NCI-H748 treated with DMSO at 0.1 percent for 48 hours (cell line): Measurements from ENCODE around the gene ITGB5.

ENCODE experiments used
- DNase-seq: peaks from one replicate; lab custom pipeline; 2025; lab: John Stamatoyannopoulos, UW

ITGB5 gene

GRCh38 chr3:124860599-124860998 is 26.6 kb downstream of the ITGB5 start:
- DNase-seq, result no peak

GRCh38 chr3:124859025-124859424 is 28.1 kb downstream of the ITGB5 start:
- DNase-seq, result no peak

- no peak for DNase-seq
Observed at GRCh38 chr3:124858275-124858674, 28.9 kb downstream of the ITGB5 start.

GRCh38 chr3:124856677-124857076 is 30.5 kb downstream of the ITGB5 start:
- no peak for DNase-seq

- no peak for DNase-seq
Observed at GRCh38 chr3:124854009-124854408, 33.2 kb downstream of the ITGB5 start.

GRCh38 chr3:124853446-124853845 is 33.7 kb downstream of the ITGB5 start:
- no peak for DNase-seq

- no peak for DNase-seq
Observed at GRCh38 chr3:124851905-124852304, 35.3 kb downstream of the ITGB5 start.

- DNase-seq, result no peak
Observed at GRCh38 chr3:124851136-124851535, 36.0 kb downstream of the ITGB5 start.

GRCh38 chr3:124850633-124851032 is 36.5 kb downstream of the ITGB5 start:
- DNase-seq, result no peak

GRCh38 chr3:124850212-124850611 is 37.0 kb downstream of the ITGB5 start:
- no peak for DNase-seq

- no peak for DNase-seq
Observed at GRCh38 chr3:124848300-124848699, 38.9 kb downstream of the ITGB5 start.

- DNase-seq, result no peak
Observed at GRCh38 chr3:124847863-124848262, 39.3 kb downstream of the ITGB5 start.

GRCh38 chr3:124847051-124847450 is 40.1 kb downstream of the ITGB5 start:
- no peak for DNase-seq

GRCh38 chr3:124846189-124846588 is 41.0 kb downstream of the ITGB5 start:
- no peak for DNase-seq

- DNase-seq, result no peak
Observed at GRCh38 chr3:124845406-124845805, 41.8 kb downstream of the ITGB5 start.

GRCh38 chr3:124843506-124844177 is 43.5 kb downstream of the ITGB5 start:
- DNase-seq, result no peak

- no peak for DNase-seq
Observed at GRCh38 chr3:124843047-124843446, 44.1 kb downstream of the ITGB5 start.

GRCh38 chr3:124841517-124841916 is 45.6 kb downstream of the ITGB5 start:
- no peak for DNase-seq

GRCh38 chr3:124840331-124840730 is 46.8 kb downstream of the ITGB5 start:
- DNase-seq, result no peak

- DNase-seq, result no peak
Observed at GRCh38 chr3:124839896-124840295, 47.3 kb downstream of the ITGB5 start.

- DNase-seq, result no peak
Observed at GRCh38 chr3:124838963-124839362, 48.2 kb downstream of the ITGB5 start.

GRCh38 chr3:124837730-124838186 is 49.4 kb downstream of the ITGB5 start:
- DNase-seq, result no peak

GRCh38 chr3:124837065-124837464 is 50.1 kb downstream of the ITGB5 start:
- no peak for DNase-seq

- no peak for DNase-seq
Observed at GRCh38 chr3:124836448-124836847, 50.7 kb downstream of the ITGB5 start.
